Omental fat pad (tissue), 4 donors: Measurements from ENCODE around the gene CDC42EP1. TPM values are rescaled to one million over a fixed set of nuclear protein-coding genes. Genes with fewer than 3 reads are reported as not detected.
"Not testable (repeated sequence)": the region's sequence is repeated elsewhere in the genome, so short reads cannot be mapped to it uniquely, and the experiment has no call there.

Experiments used
- ATAC-seq: fragments of 150-250 bp; one replicate; pipeline ENCODE4 v1.9.1; 2016; ENCODE audit warnings: mild to moderate bottlenecking, moderate library complexity; ENCODE audit not compliant: low FRiP score
- DNase-seq: peaks from one replicate; pipeline ENCODE4 v3.0.0-alpha.2; 2019; ENCODE audit warnings: low spot score
- total RNA-seq, 4 donors: library from RNA; depleted of rRNA; stranded (reverse); fragments of >200 nt; gene quantifications; one replicate each; pipeline ENCODE4 v1.1.0, GENCODE V29; 2016
- TF ChIP-seq, protein P1 (sequence below), 3 donors: fragments of 450-650 bp; IDR thresholded peaks; one replicate each; pipeline ENCODE4 v1.5.1; 2016 to 2017; ENCODE audit warnings: antibody characterized with exemption in 3 of 3, mild to moderate bottlenecking in 3 of 3, moderate library complexity in 2 of 3

CDC42EP1 gene
- total RNA-seq, 4 donors from 2014 or later: 33.1 to 63.0 (median 39.2) TPM

DNA sequence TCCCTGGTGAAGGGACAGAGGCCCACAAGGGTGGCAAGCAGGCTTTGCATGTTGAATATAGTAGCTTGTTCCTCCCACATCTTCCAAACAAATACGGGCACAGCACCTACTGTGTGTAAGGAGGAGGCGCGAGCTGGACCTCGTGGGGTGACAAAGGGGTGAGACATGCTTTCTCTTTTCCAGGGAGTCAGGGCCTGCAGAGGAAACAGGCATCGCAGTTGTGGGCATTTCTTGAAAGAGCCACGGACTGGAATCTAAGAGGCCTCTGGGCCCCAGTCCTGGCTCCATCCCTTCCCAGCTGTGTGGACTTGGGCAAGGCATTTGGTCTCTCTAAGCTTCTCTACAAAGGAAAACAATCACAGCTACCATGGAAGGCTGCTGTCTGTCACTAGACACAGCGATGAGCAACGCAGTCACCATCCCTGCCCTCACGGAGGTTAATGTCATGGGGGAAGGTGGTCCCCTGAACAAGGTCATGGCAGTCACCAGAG, 13.0 kb upstream of the CDC42EP1 start:
- ATAC-seq: no peak
- DNase-seq: no peak
- TF ChIP-seq, protein P1, sequence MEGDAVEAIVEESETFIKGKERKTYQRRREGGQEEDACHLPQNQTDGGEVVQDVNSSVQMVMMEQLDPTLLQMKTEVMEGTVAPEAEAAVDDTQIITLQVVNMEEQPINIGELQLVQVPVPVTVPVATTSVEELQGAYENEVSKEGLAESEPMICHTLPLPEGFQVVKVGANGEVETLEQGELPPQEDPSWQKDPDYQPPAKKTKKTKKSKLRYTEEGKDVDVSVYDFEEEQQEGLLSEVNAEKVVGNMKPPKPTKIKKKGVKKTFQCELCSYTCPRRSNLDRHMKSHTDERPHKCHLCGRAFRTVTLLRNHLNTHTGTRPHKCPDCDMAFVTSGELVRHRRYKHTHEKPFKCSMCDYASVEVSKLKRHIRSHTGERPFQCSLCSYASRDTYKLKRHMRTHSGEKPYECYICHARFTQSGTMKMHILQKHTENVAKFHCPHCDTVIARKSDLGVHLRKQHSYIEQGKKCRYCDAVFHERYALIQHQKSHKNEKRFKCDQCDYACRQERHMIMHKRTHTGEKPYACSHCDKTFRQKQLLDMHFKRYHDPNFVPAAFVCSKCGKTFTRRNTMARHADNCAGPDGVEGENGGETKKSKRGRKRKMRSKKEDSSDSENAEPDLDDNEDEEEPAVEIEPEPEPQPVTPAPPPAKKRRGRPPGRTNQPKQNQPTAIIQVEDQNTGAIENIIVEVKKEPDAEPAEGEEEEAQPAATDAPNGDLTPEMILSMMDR (IDR thresholded peaks at IDR 0.05): no peak

- no peak for DNase-seq
- TF ChIP-seq, protein P1 (IDR thresholded peaks at IDR 0.05): no peak
- ATAC-seq: peak; percentile 21
These were observed 10.6 kb upstream of the CDC42EP1 start for GRCh38 chr22:37549704-37550059.

DNA sequence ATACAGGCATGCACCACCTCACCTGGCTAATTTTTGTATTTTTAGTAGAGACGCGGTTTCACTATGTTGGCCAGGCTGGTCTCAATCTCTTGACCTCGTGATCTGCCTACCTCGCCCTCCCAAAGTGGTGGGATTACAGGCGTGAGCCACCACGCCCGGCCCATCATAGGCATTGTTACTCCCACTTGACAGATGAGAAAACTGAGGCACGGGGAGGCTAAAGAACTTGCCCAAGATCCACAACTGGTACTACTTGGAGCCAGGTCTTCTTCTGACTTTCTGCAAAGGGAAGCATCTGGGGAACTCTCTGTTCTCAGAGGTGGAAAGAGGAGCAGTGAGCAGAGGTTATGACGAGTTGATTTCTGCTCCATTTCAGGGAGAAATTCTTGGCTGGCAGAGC, 9.4 kb upstream of the CDC42EP1 start:
- ATAC-seq, DNase-seq: not testable (repeated sequence)

DNA sequence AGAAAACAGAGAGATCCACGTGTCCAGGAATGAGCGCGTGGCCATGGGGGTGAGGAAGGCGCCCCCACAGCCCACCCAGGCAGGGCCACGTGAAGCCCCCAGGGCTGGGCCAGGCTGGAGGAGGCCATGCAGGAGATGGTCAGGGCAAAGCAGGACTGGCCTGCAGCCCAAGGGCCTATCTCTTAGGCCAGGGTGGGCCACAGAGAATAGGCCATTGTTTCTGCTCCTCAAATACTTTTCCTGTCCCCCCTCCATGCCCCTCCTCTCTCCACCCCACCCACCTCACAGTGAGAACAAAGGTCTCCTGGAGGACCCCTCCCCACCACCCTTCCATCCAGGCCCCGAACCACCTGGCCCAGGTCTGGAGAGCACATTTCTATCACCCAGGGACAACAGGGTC, 8.3 kb upstream of the CDC42EP1 start:
- TF ChIP-seq, protein P1 (IDR thresholded peaks at IDR 0.05): no peak
- no peak for DNase-seq
- no peak for ATAC-seq

DNA sequence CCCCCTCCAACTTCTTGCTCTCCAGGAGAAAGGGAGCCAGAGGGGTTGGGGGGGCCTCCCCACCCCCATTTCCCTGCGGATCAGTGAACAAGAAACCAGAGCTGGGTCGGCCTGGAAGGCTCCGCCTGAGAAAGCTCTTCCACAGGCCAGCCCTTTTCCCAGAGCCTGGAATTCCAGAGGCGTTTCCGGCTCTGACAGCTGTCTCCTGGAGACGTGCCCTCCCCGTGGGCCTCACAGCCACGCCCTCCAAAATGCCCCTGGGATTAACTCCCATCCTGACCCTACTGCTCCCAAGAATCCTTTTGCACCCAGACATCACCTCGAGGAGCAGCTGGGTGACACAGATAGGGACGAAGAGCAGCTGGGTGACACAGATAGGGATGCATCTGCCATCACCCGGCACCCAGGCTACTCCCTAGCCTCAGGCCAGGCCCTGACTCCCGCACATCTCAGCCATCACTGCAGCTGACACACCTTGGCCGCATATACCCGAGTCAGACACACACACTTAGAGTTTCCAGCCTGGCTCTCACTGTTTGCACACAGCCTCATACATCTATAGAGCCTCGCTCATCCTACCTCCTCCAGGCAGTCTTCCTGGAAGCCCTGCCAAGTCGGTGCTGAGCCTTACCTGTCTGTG, 7.6 kb upstream of the CDC42EP1 start:
- DNase-seq: no peak
- no peak for ATAC-seq

GRCh38 chr22:37553725-37554124, 6.6 kb upstream of the CDC42EP1 start:
- no peak for DNase-seq
- TF ChIP-seq, protein P1 (IDR thresholded peaks at IDR 0.05): no peak
- no peak for ATAC-seq

More for the DNA sequence above, 7.6 kb upstream of the CDC42EP1 start:
- TF ChIP-seq, protein P1 (IDR thresholded peaks at IDR 0.05): no peak

GRCh38 chr22:37555029-37555428, 5.3 kb upstream of the CDC42EP1 start:
- TF ChIP-seq, protein P1 (IDR thresholded peaks at IDR 0.05): no peak
- DNase-seq: no peak
- ATAC-seq: no peak
